CD4-positive, alpha-beta T cell treated with Interleukin-4 for 4 hours (primary cell): ENCODE measurements around the gene PROKR2.

Experiments
- DNase-seq: peaks from one replicate; pipeline ENCODE4 v3.0.0-alpha.2; 2020

The PROKR2 gene

GRCh38 chr20:5279661-5280060 lies 37.1 kb downstream of the PROKR2 start:
- no peak for DNase-seq

DNA sequence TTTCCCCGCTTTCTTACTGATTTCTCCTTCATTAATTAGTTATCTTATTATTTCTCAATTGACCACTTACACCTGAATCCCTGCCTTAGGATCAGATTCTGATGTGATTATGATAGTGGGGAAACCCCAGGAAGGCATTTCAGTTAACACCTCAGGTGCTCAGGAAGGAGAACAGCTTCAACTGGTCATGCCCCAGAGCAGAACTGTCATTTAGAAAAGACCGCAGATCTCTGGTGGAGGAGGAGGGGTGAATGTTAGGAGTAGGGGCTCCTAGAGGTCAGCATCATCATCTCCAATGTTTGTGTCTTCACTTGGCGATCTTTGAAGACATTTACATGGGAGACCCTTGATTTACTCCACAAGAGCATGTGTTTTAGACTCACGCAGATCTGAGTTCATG lies 44.5 kb downstream of the PROKR2 start:
- no peak for DNase-seq

DNA sequence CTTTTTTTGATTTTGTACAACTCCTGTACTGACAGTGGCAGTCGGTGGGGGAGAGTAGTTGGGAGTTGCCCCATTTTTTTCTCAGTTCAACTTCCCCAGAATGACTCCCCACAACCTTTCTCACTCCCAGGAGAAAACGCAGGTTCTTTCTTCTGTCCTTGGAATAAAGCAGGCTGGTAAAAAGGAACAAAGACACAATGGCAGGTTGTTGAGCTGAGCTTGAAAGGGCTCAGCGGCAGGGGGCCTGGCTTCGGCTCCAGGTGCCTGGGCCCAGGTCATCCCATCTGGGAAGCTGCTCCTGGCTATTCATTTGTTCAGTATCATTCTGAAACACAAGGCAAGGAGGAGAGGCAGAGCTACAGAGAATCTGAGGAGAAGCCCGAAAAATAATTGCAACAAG lies 46.2 kb downstream of the PROKR2 start:
- no peak for DNase-seq

DNA sequence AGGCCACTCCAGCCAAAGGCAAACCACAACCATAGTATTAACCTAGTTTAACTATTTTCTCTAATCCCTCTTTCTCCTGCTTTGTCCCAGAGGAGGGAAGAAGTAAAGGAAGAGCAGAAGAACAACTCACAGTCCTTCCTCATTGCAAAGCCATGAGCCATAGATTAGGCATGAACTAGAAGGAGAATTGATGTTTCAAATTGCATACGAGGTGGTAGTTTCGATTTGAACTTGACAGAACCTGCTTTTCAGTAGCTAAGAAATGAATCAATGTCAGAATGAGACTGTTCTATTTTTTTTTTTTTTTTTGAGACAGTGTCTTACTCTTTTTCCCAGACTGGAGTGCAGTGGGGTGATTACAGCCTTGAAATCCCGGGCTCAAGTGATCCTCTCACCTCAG lies 48.3 kb downstream of the PROKR2 start:
- no peak for DNase-seq

- DNase-seq: no peak
Measured at GRCh38 chr20:5267092-5267491, 49.7 kb downstream of the PROKR2 start.
